ENCODE measurements around the gene PRPF31.

DNA sequence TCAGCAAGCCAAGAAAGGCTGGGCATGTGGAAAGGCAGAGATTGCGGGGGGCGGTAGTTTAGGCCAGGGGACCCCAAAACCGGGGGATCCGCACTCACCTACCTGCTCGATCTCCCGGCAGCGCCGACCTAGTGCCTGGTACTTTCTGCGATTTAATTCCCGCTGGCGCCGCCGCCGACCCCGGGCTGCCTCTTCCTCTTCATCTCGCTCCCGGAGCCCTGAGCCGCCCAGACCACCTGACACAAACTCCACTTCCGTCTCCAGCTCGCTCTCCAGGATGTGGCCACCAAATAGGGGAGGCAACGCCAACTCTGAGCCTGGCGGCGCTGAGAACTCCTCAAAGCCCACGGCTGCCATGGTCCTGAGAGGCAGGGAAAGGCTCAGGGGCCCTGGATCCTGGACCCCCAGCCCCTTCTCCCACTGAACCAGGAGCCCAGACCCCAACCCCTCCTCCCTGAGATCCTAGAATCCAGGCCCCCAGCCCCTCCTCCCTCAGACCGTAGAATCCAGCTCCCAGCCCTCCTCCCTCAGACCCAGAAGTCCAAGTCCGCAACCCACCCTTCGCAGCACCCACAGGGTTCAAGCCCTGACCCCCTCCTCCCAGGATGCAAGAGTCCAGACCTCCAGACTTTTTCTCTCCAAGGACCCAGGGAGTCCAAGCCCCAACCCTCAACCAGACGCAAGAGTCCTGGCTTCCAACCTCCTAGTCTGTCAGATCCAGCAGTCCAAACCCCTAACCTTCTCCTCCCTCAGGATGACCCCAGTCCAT lies 1.0 kb upstream of the PRPF31 start:
- TF ChIP-seq, protein P1, sequence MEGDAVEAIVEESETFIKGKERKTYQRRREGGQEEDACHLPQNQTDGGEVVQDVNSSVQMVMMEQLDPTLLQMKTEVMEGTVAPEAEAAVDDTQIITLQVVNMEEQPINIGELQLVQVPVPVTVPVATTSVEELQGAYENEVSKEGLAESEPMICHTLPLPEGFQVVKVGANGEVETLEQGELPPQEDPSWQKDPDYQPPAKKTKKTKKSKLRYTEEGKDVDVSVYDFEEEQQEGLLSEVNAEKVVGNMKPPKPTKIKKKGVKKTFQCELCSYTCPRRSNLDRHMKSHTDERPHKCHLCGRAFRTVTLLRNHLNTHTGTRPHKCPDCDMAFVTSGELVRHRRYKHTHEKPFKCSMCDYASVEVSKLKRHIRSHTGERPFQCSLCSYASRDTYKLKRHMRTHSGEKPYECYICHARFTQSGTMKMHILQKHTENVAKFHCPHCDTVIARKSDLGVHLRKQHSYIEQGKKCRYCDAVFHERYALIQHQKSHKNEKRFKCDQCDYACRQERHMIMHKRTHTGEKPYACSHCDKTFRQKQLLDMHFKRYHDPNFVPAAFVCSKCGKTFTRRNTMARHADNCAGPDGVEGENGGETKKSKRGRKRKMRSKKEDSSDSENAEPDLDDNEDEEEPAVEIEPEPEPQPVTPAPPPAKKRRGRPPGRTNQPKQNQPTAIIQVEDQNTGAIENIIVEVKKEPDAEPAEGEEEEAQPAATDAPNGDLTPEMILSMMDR (IDR thresholded peaks at IDR 0.05; ENCODE audit: insufficient read depth, low read length), result no peak
- TF ChIP-seq GABPA (IDR thresholded peaks at IDR 0.05; ENCODE audit: low read depth) (peak; percentile 36; the same call in 1 of the 2 replicates), POLR2AphosphoS5 (IDR thresholded peaks at IDR 0.05; ENCODE audit: low read depth) (no peak; the same call in 1 of the 2 replicates)
- TF ChIP-seq, protein P2, sequence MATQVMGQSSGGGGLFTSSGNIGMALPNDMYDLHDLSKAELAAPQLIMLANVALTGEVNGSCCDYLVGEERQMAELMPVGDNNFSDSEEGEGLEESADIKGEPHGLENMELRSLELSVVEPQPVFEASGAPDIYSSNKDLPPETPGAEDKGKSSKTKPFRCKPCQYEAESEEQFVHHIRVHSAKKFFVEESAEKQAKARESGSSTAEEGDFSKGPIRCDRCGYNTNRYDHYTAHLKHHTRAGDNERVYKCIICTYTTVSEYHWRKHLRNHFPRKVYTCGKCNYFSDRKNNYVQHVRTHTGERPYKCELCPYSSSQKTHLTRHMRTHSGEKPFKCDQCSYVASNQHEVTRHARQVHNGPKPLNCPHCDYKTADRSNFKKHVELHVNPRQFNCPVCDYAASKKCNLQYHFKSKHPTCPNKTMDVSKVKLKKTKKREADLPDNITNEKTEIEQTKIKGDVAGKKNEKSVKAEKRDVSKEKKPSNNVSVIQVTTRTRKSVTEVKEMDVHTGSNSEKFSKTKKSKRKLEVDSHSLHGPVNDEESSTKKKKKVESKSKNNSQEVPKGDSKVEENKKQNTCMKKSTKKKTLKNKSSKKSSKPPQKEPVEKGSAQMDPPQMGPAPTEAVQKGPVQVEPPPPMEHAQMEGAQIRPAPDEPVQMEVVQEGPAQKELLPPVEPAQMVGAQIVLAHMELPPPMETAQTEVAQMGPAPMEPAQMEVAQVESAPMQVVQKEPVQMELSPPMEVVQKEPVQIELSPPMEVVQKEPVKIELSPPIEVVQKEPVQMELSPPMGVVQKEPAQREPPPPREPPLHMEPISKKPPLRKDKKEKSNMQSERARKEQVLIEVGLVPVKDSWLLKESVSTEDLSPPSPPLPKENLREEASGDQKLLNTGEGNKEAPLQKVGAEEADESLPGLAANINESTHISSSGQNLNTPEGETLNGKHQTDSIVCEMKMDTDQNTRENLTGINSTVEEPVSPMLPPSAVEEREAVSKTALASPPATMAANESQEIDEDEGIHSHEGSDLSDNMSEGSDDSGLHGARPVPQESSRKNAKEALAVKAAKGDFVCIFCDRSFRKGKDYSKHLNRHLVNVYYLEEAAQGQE (IDR thresholded peaks at IDR 0.05; ENCODE audit: insufficient replicate concordance, low read depth), result no peak

All from HL-60 (cell line).